Calu3 (cell line): Measurements from ENCODE around the gene HIBADH. TPM values are rescaled to one million over a fixed set of nuclear protein-coding genes. Genes with fewer than 3 reads are reported as not detected.

ENCODE experiments used
- BruUV-seq: library from RNA; stranded (reverse); fragments of 400-500 nt; replicated peaks from 2 replicates; lab custom pipeline; 2021; lab: Mats Ljungman, UMichigan
- CTCF ChIA-PET: fragments of 300-600 bp; sonication (Branson Sonifier 250); formaldehyde crosslinking; loops from one replicate; lab custom pipeline; 2022; ENCODE audit warnings: antibody characterized with exemption; lab: Charles Lee
- DNase-seq: peaks from one replicate; pipeline ENCODE4 v3.0.0; 2022
- H3K27ac Mint-ChIP-seq: one replicate; pipeline ENCODE4 v1.8.0; 2022; ENCODE audit warnings: mixed read lengths; ENCODE audit not compliant: unreplicated experiment
- H3K27me3 Mint-ChIP-seq: one replicate; pipeline ENCODE4 v1.8.0; 2022; ENCODE audit warnings: mixed read lengths; ENCODE audit not compliant: unreplicated experiment
- H3K36me3 Mint-ChIP-seq: one replicate; pipeline ENCODE4 v1.8.0; 2022; ENCODE audit warnings: mild to moderate bottlenecking, moderate library complexity, mixed read lengths; ENCODE audit not compliant: insufficient read depth, unreplicated experiment
- H3K4me1 Mint-ChIP-seq: one replicate; pipeline ENCODE4 v1.8.0; 2022; ENCODE audit warnings: mild to moderate bottlenecking, low read depth, mixed read lengths; ENCODE audit not compliant: unreplicated experiment
- H3K4me3 Mint-ChIP-seq: one replicate; pipeline ENCODE4 v1.8.0; 2022; ENCODE audit warnings: mild to moderate bottlenecking, low read depth, moderate library complexity, mixed read lengths; ENCODE audit not compliant: unreplicated experiment
- H3K9me3 Mint-ChIP-seq: one replicate; pipeline ENCODE4 v1.8.0; 2022; ENCODE audit warnings: low read depth, mixed read lengths; ENCODE audit not compliant: unreplicated experiment
- CTCF ChIP-seq: fragments of 200-600 bp; IDR thresholded peaks from one replicate; pipeline ENCODE4 v1.8.0; 2022; ENCODE audit warnings: antibody characterized with exemption; ENCODE audit not compliant: unreplicated experiment
- intact Hi-C: fragments of 100-400 bp; cut with micrococcal nuclease; formaldehyde crosslinking; loops from one replicate; pipeline ENCODE4 v1.10.0; 2022; ENCODE audit not compliant: unreplicated experiment
- total RNA-seq: library from RNA; stranded (reverse); gene quantifications from 2 replicates; pipeline ENCODE4 v1.2.3, GENCODE V29; 2022

Gene HIBADH
- total RNA-seq, 1 experiment from 2014 or later, result 74.6 TPM

- DNase-seq, result no peak
- CTCF ChIA-PET, result interaction anchor here (0.5 kb wide), 1 partner anchor 75 kb away, joined by 5 read pairs; no protein-coding TSS in a partner anchor
- H3K36me3 Mint-ChIP-seq, result no peaks in the 10 kb centered on the region
- intact Hi-C loops, result no loop called here
- H3K9me3 Mint-ChIP-seq, result peaks cover 3% of the 10 kb centered on the region
- no peak for TF ChIP-seq CTCF
- no TSS peak for BruUV-seq
- H3K27ac Mint-ChIP-seq, result no peak overlapping the region
- H3K27me3 Mint-ChIP-seq, result no peaks in the 10 kb centered on the region
- no peaks in the 10 kb centered on the region for H3K4me1 Mint-ChIP-seq
- no peak overlapping the region for H3K4me3 Mint-ChIP-seq
These were observed 141.6 kb downstream of the HIBADH start for GRCh38 chr7:27520815-27521790.

- intact Hi-C loops, result no loop called here
- Mint-ChIP-seq H3K27me3 (no peaks in the 10 kb centered on the region), H3K36me3 (no peaks in the 10 kb centered on the region), H3K4me3 (no peak overlapping the region), H3K9me3 (peaks cover 3% of the 10 kb centered on the region), H3K27ac (no peak overlapping the region), H3K4me1 (no peaks in the 10 kb centered on the region)
- DNase-seq, result no peak
- CTCF ChIA-PET, result no interaction called here
- no TSS peak for BruUV-seq
- TF ChIP-seq CTCF, result no peak
These were observed 142.8 kb downstream of the HIBADH start for GRCh38 chr7:27519793-27520469.

- Mint-ChIP-seq H3K4me3 (no peak overlapping the region), H3K9me3 (no peaks in the 10 kb centered on the region), H3K27me3 (no peaks in the 10 kb centered on the region), H3K36me3 (no peaks in the 10 kb centered on the region), H3K4me1 (no peaks in the 10 kb centered on the region), H3K27ac (no peak overlapping the region)
- intact Hi-C loops, result no loop called here
- no TSS peak for BruUV-seq
- no peak for DNase-seq
- CTCF ChIA-PET, result interaction anchor here (0.5 kb wide), 1 partner anchor 148 kb away, joined by 4 read pairs; no protein-coding TSS in a partner anchor
- TF ChIP-seq CTCF, result no peak
These were observed 143.9 kb downstream of the HIBADH start for GRCh38 chr7:27518561-27519350.

- H3K4me3 Mint-ChIP-seq, result no peak overlapping the region
- no peaks in the 10 kb centered on the region for H3K27me3 Mint-ChIP-seq
- intact Hi-C loops, result no loop called here
- no peak for TF ChIP-seq CTCF
- DNase-seq, result no peak
- H3K9me3 Mint-ChIP-seq, result no peaks in the 10 kb centered on the region
- no peaks in the 10 kb centered on the region for H3K4me1 Mint-ChIP-seq
- H3K36me3 Mint-ChIP-seq, result no peaks in the 10 kb centered on the region
- H3K27ac Mint-ChIP-seq, result no peak overlapping the region
- BruUV-seq, result no TSS peak
- CTCF ChIA-PET, result no interaction called here
These were observed 146.3 kb downstream of the HIBADH start for GRCh38 chr7:27516421-27516820.
